HG03039 (cell line): ENCODE data around the gene ELAC2.
"Not testable (repeated sequence)": the region's sequence is repeated elsewhere in the genome, so short reads cannot be mapped to it uniquely, and the experiment has no call there.

Experiments
- ATAC-seq: cut with Tn5 transposase; IDR thresholded peaks from one replicate; pipeline ENCODE4 v1.9.1; 2021; ENCODE audit warnings: mild to moderate bottlenecking, moderate library complexity; ENCODE audit not compliant: unreplicated experiment

The ELAC2 gene

DNA sequence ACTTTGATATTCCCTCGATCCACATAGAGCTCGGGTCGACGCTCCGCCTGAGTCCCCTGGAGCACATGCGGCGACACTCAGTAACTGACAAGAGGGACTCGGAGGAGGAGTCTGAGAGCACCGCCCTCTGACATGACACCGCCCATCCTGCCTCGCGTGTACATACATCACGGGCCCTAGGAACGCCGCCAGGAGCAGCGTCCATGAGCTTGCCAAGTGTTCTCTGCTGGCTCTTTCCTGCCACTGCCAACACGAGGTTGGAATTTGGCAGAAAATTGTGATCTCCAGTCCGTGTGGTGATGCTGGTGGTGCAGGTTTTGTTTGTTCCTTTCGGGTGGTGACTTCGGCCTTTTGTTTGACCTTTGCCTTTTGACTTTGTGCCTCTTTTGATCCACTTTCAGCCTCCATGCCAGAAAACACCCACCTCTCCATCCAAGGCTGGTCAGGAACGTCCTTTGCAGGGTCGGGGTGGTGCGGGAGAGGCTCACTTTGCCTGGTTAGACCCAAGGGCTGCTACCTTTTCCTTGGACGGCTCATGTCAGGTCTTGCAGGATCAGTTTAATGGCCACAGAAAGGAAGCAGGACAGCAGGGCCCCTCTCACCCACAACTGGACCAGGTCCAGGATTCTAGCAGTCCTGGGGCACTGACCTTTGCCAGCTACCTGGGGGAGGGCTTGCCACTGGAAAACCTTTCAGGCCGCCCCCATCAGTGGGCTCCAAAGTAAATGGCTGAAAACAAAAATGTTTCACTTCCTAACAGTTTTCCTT lies 27.6 kb downstream of the ELAC2 start:
- no peak for ATAC-seq

DNA sequence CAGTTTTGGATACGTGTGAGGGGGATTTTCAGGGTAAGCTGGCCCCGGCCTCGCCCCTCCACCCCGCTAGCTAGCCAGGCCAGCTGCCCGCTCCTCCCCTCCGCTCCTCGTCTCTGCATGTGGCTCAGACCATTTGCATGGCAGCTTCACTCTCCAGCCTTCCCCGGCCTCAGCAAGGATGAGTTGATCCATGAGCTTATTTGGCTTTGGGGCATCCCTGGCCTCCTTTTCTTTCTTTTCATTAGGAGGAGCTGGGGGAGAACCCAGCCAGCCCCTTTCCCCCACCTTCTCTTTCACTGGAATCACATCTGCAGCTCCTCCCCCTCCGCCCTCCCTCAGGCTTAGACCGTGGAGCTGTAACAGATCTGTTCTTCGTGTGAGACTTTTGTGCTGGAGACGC lies 30.7 kb downstream of the ELAC2 start:
- ATAC-seq: no peak

DNA sequence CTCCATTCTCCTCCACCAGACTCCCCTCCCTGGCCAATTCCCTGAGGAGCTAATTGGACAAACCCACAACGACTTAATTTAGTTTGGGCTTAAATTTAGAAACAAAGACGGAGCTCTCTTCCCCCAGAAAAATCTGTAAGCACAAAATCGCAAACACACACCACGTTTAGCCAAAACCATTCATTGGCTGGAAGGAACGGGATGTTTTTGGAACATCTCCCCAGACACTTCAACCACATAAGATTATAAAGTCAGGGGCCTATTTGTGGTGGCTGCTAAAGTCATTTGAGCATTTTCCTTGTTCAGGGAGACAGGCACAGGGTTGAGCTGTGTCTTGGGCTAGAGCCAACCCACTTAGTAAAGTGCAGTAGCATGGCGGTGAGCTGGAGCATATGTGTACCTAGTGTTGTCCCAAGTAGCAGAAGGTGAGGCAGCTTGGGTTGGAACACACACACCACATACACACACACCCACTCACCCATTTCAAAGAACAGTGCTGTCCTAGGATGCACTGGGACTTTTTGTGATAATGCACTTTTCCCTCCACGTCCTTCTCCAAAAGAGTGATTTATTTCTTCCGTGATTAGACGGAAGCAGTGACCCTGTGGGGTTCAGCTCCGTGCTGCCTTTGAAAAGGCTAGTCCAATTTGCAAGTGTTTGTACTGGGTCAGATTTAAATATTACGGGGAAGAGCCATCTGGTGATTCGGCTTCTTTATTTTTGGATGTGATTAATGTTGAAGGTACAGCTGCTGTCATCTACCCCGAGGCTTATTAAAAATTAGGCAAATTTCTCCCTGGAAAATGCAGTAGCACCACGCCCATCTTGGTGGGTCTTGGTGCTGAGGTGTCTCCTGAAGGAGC lies 32.2 kb downstream of the ELAC2 start:
- ATAC-seq: no peak

DNA sequence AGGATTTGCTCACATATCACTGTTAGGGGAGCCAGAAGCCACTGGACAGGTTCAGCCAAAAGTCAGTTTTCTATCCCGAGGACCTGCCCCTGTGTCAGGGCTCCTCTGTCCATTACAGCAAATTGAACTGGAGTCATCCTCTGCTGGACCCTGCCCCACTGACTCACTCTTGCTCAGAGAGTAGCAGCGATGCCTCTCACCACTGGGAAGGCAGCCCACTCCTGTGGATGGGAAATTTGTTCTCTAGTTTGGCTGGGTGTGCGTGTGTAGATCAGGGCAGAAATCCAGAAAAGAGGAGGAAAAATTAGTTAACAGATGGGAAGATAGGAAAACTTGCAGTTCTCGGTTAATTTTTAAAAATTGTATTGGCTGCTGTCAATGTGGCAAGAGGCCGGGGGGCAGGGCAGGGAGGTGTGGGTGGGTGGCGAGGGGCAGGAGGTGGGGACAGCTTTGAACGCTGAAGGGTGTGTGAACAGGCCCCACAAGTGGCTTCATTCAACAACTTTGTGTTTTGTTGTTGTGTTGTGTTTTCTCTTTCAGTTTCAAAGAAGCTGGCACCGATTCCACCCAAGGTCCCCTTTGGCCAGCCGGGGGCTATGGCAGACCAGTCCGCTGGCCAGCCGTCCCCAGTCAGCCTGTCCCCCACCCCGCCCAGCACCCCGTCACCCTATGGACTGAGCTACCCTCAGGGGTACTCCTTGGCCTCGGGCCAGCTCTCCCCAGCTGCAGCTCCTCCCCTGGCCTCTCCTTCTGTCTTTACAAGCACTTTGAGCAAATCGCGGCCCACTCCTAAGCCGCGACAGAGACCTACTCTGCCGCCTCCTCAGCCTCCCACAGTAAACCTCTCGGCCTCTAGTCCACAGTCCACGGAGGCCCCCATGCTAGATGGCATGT lies 33.6 kb downstream of the ELAC2 start:
- no peak for ATAC-seq

DNA sequence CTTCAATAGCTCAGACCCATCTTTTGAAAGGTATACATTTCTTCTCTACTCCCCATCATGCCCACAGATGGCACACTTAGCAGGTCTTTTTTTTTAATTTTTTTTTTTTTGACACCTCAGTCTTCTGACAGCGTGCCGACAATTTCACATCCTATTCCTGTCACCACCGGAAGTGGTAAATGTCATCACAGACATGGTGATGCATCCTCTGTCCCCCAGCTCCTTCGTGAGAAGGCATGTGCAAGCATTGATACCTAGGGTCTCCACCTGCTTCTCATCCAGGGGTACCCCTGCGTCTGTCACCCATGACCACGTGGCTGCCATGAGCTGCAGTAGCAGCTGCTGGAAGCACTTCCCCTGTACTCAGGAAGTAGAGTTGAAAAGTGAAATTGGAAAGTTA lies 35.6 kb downstream of the ELAC2 start:
- ATAC-seq: no peak

DNA sequence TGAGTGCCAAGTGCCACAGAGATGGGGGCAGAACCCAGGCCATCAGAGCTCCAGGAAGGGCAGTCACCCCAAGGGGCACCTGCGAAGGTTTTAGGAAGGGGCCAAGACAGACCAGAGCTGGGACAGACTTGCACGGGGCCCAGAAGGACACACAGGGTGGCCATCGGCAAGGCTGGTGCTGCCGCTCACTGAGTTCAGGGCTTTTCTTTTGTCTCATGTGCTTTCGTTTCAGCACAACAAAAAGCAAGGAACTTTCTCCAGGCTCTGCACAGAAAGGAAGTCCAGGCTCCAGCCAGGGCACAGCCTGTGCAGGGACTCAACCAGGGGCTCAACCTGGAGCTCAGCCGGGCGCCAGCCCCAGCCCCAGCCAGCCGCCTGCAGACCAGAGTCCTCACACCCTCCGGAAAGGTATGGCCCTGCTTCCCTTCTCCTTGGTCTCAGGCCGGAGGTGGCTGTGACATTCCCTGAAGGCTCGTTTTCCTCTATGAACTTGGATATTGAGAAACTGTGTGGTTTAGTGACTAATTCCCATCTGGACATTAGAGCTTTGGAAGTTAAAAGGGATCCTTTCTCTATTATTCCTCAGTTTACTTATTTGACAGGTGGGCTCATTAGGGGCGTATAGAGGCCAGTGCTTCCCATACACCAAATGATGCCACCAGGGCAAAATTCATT lies 37.9 kb downstream of the ELAC2 start:
- no peak for ATAC-seq

DNA sequence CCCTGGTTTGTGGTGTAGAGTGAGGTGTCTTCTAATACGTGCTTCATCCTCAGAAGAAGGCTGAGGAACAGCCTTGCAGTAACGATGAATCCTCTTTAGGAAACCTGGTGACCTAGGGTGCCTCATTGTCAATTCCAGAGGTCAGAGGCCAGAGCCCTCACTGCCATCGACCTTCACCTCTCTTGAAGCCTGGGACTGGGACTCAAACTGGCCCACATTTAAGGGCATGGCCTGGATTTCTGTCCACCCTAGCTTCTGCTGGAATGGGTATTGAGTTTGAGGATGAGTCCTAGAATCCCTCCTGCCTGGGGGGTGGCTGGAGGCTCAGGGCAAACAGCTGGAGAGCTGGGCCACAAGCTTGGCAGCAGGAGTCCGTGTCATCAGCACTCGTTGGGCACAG lies 38.6 kb downstream of the ELAC2 start:
- ATAC-seq: no peak

DNA sequence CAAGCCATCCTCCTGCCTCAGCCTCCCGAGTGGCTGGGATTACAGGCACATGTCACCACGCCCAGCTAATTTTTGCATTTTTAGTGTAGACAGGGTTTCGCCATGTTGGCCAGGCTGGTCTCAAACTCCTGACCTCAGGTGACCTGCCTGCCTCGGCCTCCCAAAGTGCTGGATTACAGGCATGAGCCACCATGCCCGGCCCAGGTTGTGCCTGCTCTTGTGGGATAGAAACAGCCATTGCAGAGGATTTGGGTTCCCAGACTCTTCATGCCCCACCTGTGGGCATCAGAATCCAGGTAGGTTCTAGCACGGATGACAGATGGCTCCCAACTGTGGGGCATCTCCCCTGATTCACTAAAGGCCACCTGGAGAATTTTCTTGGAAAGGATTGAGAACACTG lies 39.0 kb downstream of the ELAC2 start:
- ATAC-seq: not testable (repeated sequence)

DNA sequence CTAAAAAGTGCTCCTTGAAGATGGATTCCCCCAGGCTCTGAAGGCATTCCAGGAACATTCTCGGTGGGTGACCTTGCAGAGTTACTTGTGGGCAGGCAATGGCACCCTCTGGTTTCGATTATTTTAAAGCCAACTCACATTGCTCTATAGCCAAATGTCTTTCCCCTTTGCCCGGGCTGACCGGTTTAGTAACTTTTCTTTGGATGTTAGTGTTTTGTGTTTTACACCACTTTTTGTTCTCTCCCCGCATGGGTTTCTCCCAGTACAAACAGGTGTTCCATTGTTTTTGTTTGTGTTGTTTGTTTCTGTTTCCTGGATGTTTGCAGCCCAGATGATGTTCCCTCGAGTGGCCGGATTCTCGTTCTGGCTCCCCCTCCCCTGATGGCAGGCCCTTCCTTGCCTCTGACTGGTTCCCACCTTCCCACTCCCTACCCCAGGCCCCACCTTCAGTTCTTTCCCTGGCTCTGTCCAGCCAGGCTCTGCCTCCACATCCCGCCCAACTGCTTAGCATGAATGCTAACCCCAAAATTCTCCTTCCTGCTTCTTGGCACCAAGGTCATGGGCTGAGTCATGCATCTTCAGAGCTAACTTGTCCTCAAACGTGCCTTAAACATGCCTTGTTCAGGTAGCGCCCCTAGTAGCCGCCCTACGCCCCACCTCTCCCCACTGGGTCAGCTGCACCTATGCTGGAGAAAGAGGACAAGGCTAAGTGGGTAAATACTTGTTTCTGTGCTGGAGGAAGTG lies 40.6 kb downstream of the ELAC2 start:
- no peak for ATAC-seq

DNA sequence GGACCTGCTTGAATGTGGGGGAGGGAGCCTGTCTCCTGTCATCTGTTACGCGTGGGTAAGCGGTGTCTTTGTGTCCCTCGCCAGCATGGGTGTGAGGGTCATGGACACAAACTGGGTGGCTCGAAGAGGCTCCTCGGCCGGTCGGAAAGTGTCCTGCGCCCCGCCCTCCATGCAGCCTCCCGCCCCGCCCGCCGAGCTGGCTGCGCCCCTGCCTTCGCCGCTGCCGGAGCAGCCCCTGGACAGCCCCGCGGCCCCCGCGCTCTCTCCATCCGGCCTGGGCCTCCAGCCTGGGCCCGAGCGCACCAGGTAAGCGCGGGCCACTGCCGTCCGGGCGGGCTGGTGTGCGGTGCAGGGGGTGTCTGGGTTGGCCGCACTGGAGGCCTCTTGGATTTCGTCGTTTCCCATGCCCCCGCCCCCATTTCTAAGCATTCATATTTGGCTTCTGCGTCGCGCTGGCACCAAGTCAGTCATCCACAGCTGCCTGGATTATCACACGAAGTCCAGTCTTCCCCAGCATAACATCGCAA lies 43.8 kb downstream of the ELAC2 start:
- ATAC-seq: no peak

DNA sequence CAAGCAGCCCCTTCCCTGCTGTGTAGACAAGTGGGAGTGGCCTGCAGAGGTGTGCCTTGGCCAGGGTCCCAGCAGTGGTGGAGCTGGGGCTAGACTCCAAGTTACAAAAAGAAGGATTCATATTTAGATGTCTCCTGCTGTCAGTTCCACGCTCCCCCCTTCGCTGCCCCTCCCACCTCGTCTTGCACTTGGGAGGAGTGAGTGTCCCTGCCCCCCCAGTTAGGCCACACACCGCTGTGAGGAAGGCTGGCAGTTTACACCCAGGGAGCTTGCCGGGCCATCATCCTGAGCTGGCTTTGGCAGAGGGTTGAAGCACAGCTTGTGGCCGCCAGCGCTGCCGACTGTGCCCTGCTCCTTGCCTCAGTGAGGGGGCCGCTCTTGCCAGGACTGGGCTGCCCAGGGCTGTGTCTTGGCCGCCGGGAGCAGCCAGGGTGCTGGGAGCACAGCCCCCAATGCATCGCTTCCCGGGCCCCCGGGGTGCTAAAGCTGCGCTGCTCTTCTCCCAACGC lies 44.3 kb downstream of the ELAC2 start:
- no peak for ATAC-seq

DNA sequence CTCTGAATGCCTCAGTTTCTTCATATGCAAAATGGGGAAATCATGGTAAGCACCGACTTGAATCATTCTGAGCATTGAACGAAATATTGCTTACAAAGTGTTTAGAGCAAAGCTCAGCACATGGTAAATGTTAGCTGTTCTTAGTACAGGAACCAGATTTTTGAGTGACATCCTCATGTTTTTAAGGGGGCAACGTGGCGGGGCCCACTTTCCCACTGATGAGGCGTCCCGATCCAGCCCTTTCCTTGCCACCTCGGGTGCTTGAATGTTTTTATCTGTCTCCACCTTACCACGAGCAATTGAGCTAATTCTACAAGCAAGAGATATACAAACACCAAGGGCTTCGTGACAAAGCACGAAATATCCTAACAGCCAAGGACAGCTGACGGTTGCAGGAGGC lies 49.9 kb downstream of the ELAC2 start:
- ATAC-seq: no peak

DNA sequence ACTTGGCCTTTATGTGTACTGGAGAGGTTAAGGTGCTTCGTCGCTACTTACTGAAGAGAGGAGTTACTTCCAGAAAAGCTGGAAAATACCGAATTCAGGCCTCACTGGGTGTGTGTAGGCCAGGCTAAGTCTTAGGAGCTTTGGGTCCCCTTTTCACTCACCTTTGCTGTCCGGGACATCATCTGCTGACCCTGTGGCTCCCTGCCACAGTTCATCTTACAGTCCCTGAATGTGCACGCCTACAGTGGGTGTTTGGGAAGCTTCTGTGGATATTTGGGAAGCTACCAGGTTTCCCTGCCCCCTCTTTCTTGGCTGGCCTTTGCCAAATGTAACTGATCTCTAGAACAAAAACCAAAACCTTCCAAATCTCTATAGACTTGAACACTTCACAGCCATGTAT lies 51.4 kb downstream of the ELAC2 start:
- ATAC-seq: no peak

DNA sequence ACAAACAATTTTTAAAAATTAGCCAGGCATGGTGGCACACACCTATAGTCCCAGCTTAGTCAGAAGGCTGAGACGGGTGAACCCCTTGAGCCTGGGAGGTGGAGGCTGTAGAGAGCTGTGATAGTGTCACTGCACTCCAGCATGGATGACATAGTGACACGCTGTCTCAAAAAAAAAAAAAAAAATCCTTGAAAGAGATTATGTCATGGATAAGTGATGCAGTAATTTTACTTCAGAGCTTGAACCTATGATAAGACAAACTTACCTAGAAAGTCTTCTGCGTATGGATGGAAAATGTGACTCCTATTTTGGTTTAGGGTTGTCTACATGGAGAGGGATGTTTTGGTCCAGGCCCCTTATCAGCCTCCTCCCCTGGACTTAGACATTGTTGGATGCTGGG lies 51.8 kb downstream of the ELAC2 start:
- ATAC-seq: no peak

DNA sequence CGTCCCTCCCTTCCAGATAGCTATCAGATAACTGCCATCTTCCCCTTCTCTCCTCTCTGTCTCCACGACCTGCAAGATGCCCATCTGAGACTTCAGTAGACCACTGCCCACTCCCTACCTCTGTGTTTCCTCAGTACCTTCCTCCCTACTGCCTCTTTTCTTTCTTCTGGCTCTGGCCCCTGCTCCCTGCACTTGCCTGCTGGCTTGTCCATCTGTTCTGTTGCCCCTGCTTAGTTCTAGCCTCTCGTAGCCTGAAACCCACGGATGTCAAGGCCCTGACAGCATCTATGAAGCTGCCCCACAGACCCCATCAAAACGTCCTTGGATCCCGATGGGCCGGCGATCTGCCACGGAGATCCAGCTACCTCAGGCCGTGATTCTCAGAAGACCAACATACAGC lies 53.0 kb downstream of the ELAC2 start:
- no peak for ATAC-seq

DNA sequence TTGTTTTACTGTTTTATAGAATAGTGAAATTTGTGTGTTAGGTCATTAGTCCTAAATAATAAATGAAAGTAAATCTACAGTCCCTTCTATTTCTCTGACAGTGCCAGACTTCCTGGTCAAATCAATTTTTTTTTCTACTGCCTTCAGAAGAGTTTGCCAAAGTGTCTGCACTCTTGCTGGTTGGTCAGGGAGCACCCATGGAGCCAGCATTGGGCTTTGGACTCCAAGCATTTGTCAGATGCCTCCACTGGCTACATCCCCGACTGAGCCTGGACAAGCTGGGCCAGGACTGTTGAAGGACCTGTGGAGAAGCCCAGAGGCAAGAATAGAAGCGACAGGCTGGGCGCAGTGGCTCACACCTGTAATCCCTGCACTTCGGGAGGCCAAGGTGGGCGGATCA lies 53.7 kb downstream of the ELAC2 start:
- ATAC-seq: no peak

DNA sequence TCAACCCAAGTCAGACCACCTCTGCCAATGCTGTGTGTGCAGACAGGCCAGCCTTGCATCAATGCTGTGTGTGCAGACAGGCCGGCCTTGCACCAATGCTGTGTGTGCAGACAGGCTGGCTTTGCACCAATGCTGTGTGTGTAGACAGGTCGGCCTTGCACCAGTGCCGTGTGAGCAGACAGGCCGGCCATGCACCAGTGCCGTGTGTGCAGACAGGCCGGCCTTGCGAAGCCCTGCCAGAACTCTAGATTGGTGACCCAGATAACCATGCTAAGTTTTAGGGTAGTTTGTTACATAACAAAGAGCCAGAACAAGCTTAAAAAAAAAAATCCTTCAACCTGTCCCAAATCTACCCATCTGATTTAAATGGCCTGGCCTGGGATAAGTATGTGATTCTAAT lies 54.3 kb downstream of the ELAC2 start:
- no peak for ATAC-seq

DNA sequence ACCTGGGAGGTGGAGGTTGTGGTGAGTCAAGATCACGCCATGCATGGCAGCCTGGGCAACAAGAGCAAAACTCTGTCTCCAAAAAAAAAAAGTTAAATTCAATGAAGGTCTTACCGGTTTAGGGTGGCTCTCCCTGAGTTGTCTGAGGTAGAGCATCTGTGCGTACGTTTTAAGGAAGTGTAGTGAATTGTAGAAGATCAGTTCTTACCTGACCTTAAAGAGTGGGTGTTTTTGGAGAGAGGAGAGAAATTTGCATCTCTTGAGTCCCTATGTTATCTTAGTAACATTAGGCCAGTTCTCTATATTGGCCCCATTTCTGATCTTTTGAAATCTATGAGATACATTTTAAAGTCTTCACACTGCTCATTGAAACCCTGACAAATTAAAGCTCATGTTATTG lies 56.2 kb downstream of the ELAC2 start:
- no peak for ATAC-seq

DNA sequence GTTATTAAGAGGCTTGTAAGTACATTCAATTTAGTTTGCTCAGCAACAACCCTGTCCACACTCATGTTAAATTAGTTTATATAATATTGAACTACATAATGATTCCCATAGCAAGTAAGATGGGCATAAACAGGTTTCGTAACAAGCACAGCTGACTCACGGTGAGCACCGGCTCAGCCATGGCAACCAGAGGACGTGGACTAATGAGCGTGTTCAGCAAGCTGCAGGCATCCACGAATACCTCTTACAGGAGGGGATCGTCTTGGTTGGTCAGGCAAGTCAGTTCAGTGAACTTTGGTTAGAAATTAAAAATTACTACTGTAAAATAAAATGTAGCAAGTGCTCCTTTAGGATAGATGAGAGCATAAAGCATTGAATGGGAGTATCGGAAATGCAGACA lies 58.4 kb downstream of the ELAC2 start:
- no peak for ATAC-seq

DNA sequence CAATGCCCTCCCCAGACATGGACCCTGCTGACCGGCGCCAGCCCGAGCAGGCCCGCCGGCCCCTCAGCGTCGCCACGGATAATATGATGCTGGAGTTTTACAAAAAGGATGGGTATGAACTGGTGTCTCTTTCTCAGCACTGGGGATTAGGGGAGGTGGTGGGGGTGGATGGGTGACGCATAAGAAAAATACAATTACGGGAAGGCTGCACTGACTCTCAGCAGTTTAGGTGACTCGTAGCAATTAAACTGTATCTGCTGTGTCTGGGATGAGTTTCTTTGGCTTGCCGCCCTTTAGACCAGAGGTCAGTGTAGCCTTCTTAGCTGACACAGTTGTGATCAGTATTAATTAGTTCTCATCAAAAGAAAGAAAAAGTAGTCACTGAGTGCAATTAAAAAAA lies 59.0 kb downstream of the ELAC2 start:
- ATAC-seq: no peak
